ENCODE results near the gene THAP5.

- TF ChIP-seq ZBTB43 (CRISPR knock-in tag; IDR thresholded peaks at IDR 0.05) (no peak), JUN (CRISPR knock-in tag; IDR thresholded peaks at IDR 0.05) (no peak), CTCF (IDR thresholded peaks at IDR 0.05) (no peak)
Measured at GRCh38 chr7:108589199-108589598, 19.7 kb upstream of the THAP5 start.
